ENCODE measurements around the gene TES. TPM values are rescaled to one million over a fixed set of nuclear protein-coding genes. Genes with fewer than 3 reads are reported as not detected.
A peak's percentile ranks its signal among the peaks of the same experiment; 100 is the strongest.

The TES gene
- total and polyA plus RNA-seq, 2 of the 13 experiments (the other 11 are each of a cell fraction or from before 2014, with no cell fraction given): 21.6 to 23.0 TPM

DNA sequence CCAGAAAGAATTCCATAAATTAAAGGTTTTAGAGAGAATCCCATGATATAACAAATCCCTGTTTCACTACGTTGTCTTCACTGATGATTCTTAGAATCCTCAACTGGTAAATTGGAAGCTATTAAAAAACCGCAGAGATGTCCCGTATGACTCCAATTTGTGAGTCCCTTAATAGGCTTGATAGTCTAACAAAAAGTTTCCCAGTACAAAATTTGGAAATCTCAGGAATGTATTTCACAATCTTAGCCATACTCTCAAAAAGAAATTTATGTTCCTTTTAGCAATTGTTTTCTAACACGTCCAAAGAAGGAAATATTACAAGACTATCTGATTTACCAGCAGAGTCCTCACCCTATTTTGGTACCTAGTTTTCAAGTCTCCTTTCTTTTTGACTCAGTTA, 2.5 kb downstream of the TES start:
- in situ Hi-C loops (cut with HindIII; ENCODE audit: extremely low pct_ligation_motif_present, low pct_unique_long_range_greater_than_20kb): no loop called here
- WGBS (ENCODE audit: low lambda C conversion rate): 60% methylated on average over 4 of the region's 4 CpGs
- no peaks in the 10 kb centered on the region for H3K9me3 ChIP-seq (ENCODE audit: low read length)
- no peaks in the 10 kb centered on the region for H3K36me3 ChIP-seq (replicated peaks in 1 of 2; ENCODE audit: control insufficient read depth in 1 of 2, insufficient read depth in 2 of 2, low read length in 2 of 2)
- no peak for FAIRE-seq
- H3K27ac ChIP-seq (ENCODE audit: extremely low read length, insufficient read depth, low read length): no peak overlapping the region
- TF ChIP-seq CEBPB (IDR thresholded peaks at IDR 0.05; ENCODE audit: borderline replicate concordance, low read depth, low read length) (peak; percentile 43; the same call in 1 of the 2 replicates), ZNF317 (CRISPR knock-in tag; IDR thresholded peaks at IDR 0.05) (no peak)
- no peak for DNase-seq (ENCODE audit: low spot score)
- no peak overlapping the region for H3K9ac ChIP-seq (ENCODE audit: insufficient read depth, low read depth, low read length)
- intact Hi-C loops (cut with micrococcal nuclease; ENCODE audit: unreplicated experiment): no loop called here
- no peak overlapping the region for H3K4me2 ChIP-seq (ENCODE audit: low read depth, low read length)
- peaks cover 0 to 12% of the 10 kb centered on the region in 2 experiments; a peak in 2 of 5 replicates for H3K27me3 ChIP-seq (ENCODE audit: control insufficient read depth in 1 of 2, insufficient read depth in 2 of 2, low read length in 2 of 2)
- peaks cover 25% of the 10 kb centered on the region for H3K79me2 ChIP-seq (ENCODE audit: insufficient read depth, low read length)
- POLR2A ChIA-PET: no interaction called here
- no peak for ATAC-seq
- no peak overlapping the region for H2AFZ ChIP-seq (ENCODE audit: low read length)
- BruUV-seq (replicated peaks): no TSS peak
- H3K4me3 ChIP-seq (replicated peaks in 1 of 3; ENCODE audit: insufficient read depth in 1 of 3, low read depth in 2 of 3, low read length in 3 of 3): no peak overlapping the region
- peaks cover 25% of the 10 kb centered on the region for H3K4me1 ChIP-seq (ENCODE audit: insufficient read depth, low read length)
- no peaks in the 10 kb centered on the region for H4K20me1 ChIP-seq (ENCODE audit: insufficient read depth, low read length)
- CTCF ChIA-PET (ENCODE audit: low intra/inter-chr PET ratio, low total read pairs): no interaction called here

DNA sequence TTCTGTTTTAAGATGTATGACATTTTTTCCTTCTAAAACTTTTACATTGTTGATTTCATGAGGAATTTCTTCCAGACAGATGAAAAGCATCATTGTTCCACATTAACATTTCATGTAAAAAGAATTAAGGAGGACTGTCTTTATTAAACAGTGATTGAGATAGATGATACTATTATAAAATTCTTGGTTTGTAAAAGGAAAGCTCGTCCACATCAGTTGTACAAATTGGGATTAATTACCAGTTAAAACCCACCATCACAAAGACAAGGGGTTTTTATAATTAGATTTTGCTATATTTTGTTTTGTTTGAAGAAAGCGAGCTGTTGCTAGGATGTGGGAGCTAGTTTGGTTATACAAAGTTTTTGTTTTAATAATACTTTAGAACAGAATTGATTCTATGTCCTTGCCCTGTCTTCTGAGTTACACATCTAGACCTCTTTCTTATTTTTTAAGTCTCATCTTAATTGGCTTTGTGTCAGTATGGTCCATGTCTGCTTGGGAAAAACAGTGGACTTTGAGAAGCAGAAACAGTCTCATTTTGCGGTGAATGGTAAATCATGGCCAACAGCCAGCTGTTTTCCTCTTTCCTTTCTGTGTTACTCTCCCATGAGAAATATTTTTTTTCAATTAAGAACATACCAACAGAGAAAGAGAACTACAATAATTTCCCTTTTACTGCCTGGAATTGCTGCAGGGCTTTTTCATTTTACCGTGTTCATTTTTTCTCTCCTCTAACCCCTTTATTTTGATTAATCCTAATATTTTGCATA, 3.2 kb downstream of the TES start:
- peaks cover 27% of the 10 kb centered on the region for H3K79me2 ChIP-seq (ENCODE audit: insufficient read depth, low read length)
- H3K27me3 ChIP-seq (ENCODE audit: control insufficient read depth in 1 of 2, insufficient read depth in 2 of 2, low read length in 2 of 2): peaks cover 0 to 12% of the 10 kb centered on the region in 2 experiments; a peak in 2 of 5 replicates
- H3K4me1 ChIP-seq (ENCODE audit: insufficient read depth, low read length): peaks cover 25% of the 10 kb centered on the region
- in situ Hi-C loops (cut with HindIII; ENCODE audit: extremely low pct_ligation_motif_present, low pct_unique_long_range_greater_than_20kb) (no loop called here), intact Hi-C loops (cut with micrococcal nuclease; ENCODE audit: unreplicated experiment) (no loop called here)
- no peak overlapping the region for H3K4me3 ChIP-seq (replicated peaks in 1 of 3; ENCODE audit: insufficient read depth in 1 of 3, low read depth in 2 of 3, low read length in 3 of 3)
- TF ChIP-seq, protein P1, sequence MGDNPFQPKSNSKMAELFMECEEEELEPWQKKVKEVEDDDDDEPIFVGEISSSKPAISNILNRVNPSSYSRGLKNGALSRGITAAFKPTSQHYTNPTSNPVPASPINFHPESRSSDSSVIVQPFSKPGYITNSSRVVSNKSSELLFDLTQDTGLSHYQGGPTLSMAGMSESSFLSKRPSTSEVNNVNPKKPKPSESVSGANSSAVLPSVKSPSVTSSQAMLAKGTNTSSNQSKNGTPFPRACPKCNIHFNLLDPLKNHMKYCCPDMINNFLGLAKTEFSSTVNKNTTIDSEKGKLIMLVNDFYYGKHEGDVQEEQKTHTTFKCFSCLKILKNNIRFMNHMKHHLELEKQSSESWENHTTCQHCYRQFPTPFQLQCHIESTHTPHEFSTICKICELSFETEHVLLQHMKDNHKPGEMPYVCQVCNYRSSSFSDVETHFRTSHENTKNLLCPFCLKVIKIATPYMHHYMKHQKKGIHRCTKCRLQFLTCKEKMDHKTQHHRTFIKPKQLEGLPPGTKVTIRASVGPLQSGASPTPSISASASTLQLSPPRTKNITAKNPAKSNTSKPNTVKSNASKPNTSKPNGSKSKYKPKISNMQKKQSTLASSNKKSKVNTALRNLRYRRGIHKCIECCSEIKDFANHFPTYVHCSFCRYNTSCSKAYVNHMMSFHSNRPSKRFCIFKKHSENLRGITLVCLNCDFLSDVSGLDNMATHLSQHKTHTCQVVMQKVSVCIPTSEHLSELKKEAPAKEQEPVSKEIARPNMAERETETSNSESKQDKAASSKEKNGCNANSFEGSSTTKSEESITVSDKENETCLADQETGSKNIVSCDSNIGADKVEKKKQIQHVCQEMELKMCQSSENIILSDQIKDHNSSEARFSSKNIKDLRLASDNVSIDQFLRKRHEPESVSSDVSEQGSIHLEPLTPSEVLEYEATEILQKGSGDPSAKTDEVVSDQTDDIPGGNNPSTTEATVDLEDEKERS (CRISPR knock-in tag; IDR thresholded peaks at IDR 0.05): no peak
- TF ChIP-seq ZSCAN30 (CRISPR knock-in tag; IDR thresholded peaks at IDR 0.05) (no peak), ISL2 (CRISPR knock-in tag; IDR thresholded peaks at IDR 0.05) (no peak), FOXJ3 (CRISPR knock-in tag; IDR thresholded peaks at IDR 0.05; ENCODE audit: borderline replicate concordance) (no peak), MIER2 (CRISPR knock-in tag; IDR thresholded peaks at IDR 0.05) (no peak)
- no peaks in the 10 kb centered on the region for H3K36me3 ChIP-seq (replicated peaks in 1 of 2; ENCODE audit: control insufficient read depth in 1 of 2, insufficient read depth in 2 of 2, low read length in 2 of 2)
- H3K9ac ChIP-seq (ENCODE audit: insufficient read depth, low read depth, low read length): no peak overlapping the region
- H3K4me2 ChIP-seq (ENCODE audit: low read depth, low read length): no peak overlapping the region
- H2AFZ ChIP-seq (ENCODE audit: low read length): no peak overlapping the region
- H3K27ac ChIP-seq (ENCODE audit: extremely low read length, insufficient read depth, low read length): no peak overlapping the region
- no peaks in the 10 kb centered on the region for H4K20me1 ChIP-seq (ENCODE audit: insufficient read depth, low read length)
- FAIRE-seq (no peak), ATAC-seq (no peak), DNase-seq (ENCODE audit: low spot score) (no peak)
- H3K9me3 ChIP-seq (ENCODE audit: low read length): no peaks in the 10 kb centered on the region
- ChIA-PET CTCF (ENCODE audit: low intra/inter-chr PET ratio, low total read pairs) (no interaction called here), POLR2A (no interaction called here)
- no TSS peak for BruUV-seq (replicated peaks)
- 65% methylated on average over 4 of the region's 4 CpGs for WGBS (ENCODE audit: low lambda C conversion rate)

Data from HepG2 (cell line).